HEK293T (cell line): ENCODE data around the gene IARS1.

ENCODE experiments used
- BHLHE40 ChIP-seq: fragments of 450-650 bp; IDR thresholded peaks from 2 replicates; pipeline ENCODE4 v1.6.1; 2016; ENCODE audit warnings: mild to moderate bottlenecking, moderate library complexity, borderline replicate concordance
- FOXM1 ChIP-seq: fragments of 450-650 bp; IDR thresholded peaks from 2 replicates; pipeline ENCODE4 v1.6.1; 2017; ENCODE audit warnings: mild to moderate bottlenecking, borderline replicate concordance
- L3MBTL2 ChIP-seq: fragments of 450-650 bp; conservative IDR thresholded peaks from 2 replicates; pipeline ENCODE4 v1.6.1; 2016; ENCODE audit warnings: mild to moderate bottlenecking
- SP1 ChIP-seq: fragments of 450-650 bp; IDR thresholded peaks from 2 replicates; pipeline ENCODE4 v1.6.1; 2017
- TARDBP ChIP-seq: fragments of 450-650 bp; IDR thresholded peaks from 2 replicates; pipeline ENCODE4 v1.6.1; 2016
- ZNF384 ChIP-seq: fragments of 450-650 bp; IDR thresholded peaks from 2 replicates; pipeline ENCODE4 v1.6.1; 2016

- TF ChIP-seq TARDBP: no peak
- TF ChIP-seq BHLHE40: no peak
- TF ChIP-seq FOXM1: no peak
- no peak for TF ChIP-seq SP1
- no peak for TF ChIP-seq L3MBTL2
- no peak for TF ChIP-seq ZNF384
Observed at GRCh38 chr9:92308893-92309292, 15.4 kb upstream of the IARS1 start.
